Choroid plexus epithelial cell (primary cell): Measurements from ENCODE around the gene SDHA.
"Not testable (repeated sequence)": the region's sequence is repeated elsewhere in the genome, so short reads cannot be mapped to it uniquely, and the experiment has no call there.

ENCODE experiments used
- DNase-seq: peaks from one replicate; pipeline ENCODE4 v3.0.0-alpha.2; 2010; ENCODE audit warnings: low read depth
- H3K4me3 ChIP-seq: 2 replicates; pipeline ENCODE4 v1.5.1; 2011; ENCODE audit warnings: low read depth, mild to moderate bottlenecking, control low read depth, low read length, moderate library complexity
- CTCF ChIP-seq: conservative IDR thresholded peaks from 2 replicates; pipeline ENCODE4 v1.5.1; 2011; ENCODE audit warnings: low read depth, mild to moderate bottlenecking, control low read depth, inconsistent platforms, low read length, moderate library complexity

Gene SDHA

GRCh38 chr5:297991-298736, 80.0 kb downstream of the SDHA start:
- H3K4me3 ChIP-seq, DNase-seq: not testable (repeated sequence)

- DNase-seq, result no peak
- no peak for TF ChIP-seq CTCF
- H3K4me3 ChIP-seq, result no peak overlapping the region
Measured at GRCh38 chr5:298737-299125, 80.6 kb downstream of the SDHA start.

- not testable (repeated sequence) for DNase-seq, H3K4me3 ChIP-seq
Measured at GRCh38 chr5:299921-300320, 81.8 kb downstream of the SDHA start.

GRCh38 chr5:300691-301435, 82.7 kb downstream of the SDHA start:
- DNase-seq, H3K4me3 ChIP-seq: not testable (repeated sequence)

- DNase-seq, result not testable (repeated sequence)
Measured at GRCh38 chr5:302416-302815, 84.3 kb downstream of the SDHA start.

GRCh38 chr5:302966-303365, 84.8 kb downstream of the SDHA start:
- no peak for DNase-seq
- TF ChIP-seq CTCF, result no peak
- H3K4me3 ChIP-seq, result no peak overlapping the region

More at GRCh38 chr5:302416-302815, 84.3 kb downstream of the SDHA start:
- not testable (repeated sequence) for H3K4me3 ChIP-seq

- H3K4me3 ChIP-seq, DNase-seq: not testable (repeated sequence)
Measured at GRCh38 chr5:303741-304140, 85.6 kb downstream of the SDHA start.

GRCh38 chr5:305050-305449, 86.9 kb downstream of the SDHA start:
- no peak for DNase-seq
- TF ChIP-seq CTCF, result no peak
- no peak overlapping the region for H3K4me3 ChIP-seq

GRCh38 chr5:305459-305858, 87.3 kb downstream of the SDHA start:
- H3K4me3 ChIP-seq, result no peak overlapping the region
- no peak for DNase-seq
- no peak for TF ChIP-seq CTCF
